ENCODE measurements around the gene SDK1.

DNA sequence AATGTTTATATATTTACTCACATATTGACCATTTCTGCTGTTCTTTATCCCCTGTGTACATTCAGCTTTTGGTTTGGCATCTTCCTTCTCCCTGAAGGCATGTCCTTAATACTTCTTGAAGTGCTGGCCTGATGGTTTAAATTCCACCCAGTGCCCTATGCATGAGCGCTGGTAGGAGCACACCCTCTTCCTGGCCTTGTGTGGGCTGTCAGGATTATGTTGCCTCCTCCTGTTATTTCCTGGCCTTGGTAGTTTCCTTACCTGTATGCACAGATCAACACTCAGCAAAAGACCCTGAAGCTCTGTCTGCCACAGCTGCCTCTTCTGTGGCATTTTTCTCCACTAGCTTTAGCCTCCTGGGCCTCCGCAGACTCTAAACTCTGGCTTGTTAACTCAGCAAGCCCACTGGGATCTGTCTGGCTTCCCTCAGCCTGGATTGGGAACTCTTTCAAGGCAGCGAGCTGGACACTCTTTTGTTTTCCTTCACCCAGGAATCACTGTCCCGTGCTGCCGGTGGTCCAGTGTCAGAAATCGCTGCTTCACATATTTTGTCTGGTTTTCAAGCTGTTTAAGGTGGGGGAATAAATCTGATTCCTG, 595.2 kb downstream of the SDK1 start:
- TF ChIP-seq, protein P1, sequence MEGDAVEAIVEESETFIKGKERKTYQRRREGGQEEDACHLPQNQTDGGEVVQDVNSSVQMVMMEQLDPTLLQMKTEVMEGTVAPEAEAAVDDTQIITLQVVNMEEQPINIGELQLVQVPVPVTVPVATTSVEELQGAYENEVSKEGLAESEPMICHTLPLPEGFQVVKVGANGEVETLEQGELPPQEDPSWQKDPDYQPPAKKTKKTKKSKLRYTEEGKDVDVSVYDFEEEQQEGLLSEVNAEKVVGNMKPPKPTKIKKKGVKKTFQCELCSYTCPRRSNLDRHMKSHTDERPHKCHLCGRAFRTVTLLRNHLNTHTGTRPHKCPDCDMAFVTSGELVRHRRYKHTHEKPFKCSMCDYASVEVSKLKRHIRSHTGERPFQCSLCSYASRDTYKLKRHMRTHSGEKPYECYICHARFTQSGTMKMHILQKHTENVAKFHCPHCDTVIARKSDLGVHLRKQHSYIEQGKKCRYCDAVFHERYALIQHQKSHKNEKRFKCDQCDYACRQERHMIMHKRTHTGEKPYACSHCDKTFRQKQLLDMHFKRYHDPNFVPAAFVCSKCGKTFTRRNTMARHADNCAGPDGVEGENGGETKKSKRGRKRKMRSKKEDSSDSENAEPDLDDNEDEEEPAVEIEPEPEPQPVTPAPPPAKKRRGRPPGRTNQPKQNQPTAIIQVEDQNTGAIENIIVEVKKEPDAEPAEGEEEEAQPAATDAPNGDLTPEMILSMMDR (conservative IDR thresholded peaks at IDR 0.05), result no peak
- no peak for TF ChIP-seq ZFX (IDR thresholded peaks at IDR 0.05)
